ENCODE measurements around the gene CT47A1. TPM values are rescaled to one million over a fixed set of nuclear protein-coding genes. Genes with fewer than 3 reads are reported as not detected.

The CT47A1 gene
- total RNA-seq, 1 experiment from 2014 or later: not detected

DNA sequence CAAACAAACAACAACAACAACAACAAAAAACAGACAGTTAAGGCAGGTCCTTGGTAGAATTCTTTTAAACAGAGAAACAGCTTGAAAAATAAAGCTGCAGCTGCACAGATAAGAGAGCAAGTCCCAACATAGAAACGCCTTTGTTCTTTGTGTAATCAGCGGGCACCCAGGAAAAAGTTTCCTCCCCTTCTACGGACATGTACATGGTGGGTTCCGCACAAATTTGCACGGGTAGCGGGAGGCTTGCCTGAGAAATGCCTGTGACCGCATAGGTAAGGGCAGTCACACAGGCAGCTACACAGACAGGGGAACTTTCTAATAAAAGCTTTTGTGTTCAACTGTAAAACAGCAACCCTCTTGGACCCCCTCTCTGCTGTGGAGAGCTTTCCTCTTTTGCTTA is 25.7 kb upstream of the CT47A1 start:
- H3K9me2 ChIP-seq (replicated peaks; ENCODE audit: low read length): no peaks in the 10 kb centered on the region
- H3K4me3 ChIP-seq (ENCODE audit: low read length): no peak overlapping the region
- no peaks in the 10 kb centered on the region for H3K4me1 ChIP-seq (ENCODE audit: insufficient read depth, low read length)
- BruUV-seq (replicated peaks): no TSS peak
- no peak overlapping the region for H3K9ac ChIP-seq (ENCODE audit: low read length)
- ATAC-seq (no peak), DNase-seq (no peak)
- POLR2A ChIA-PET (ENCODE audit: unreplicated experiment): no interaction called here
- TF ChIP-seq EZH2phosphoT487 (IDR thresholded peaks at IDR 0.05; ENCODE audit: borderline replicate concordance, low read length) (no peak), EZH2 (IDR thresholded peaks at IDR 0.05; ENCODE audit: low read length, unreplicated experiment) (no peak)
- TF ChIP-seq, protein P1, sequence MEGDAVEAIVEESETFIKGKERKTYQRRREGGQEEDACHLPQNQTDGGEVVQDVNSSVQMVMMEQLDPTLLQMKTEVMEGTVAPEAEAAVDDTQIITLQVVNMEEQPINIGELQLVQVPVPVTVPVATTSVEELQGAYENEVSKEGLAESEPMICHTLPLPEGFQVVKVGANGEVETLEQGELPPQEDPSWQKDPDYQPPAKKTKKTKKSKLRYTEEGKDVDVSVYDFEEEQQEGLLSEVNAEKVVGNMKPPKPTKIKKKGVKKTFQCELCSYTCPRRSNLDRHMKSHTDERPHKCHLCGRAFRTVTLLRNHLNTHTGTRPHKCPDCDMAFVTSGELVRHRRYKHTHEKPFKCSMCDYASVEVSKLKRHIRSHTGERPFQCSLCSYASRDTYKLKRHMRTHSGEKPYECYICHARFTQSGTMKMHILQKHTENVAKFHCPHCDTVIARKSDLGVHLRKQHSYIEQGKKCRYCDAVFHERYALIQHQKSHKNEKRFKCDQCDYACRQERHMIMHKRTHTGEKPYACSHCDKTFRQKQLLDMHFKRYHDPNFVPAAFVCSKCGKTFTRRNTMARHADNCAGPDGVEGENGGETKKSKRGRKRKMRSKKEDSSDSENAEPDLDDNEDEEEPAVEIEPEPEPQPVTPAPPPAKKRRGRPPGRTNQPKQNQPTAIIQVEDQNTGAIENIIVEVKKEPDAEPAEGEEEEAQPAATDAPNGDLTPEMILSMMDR (conservative IDR thresholded peaks at IDR 0.05; ENCODE audit: low read depth, low read length): no peak
- H3F3A ChIP-seq (ENCODE audit: low read length, unreplicated experiment): no peaks in the 10 kb centered on the region
- no peak overlapping the region for H3K4me2 ChIP-seq (ENCODE audit: low read length)
- intact Hi-C loops (cut with micrococcal nuclease): no loop called here
- CTCF ChIA-PET: no interaction called here
- no peaks in the 10 kb centered on the region for H3K27me3 ChIP-seq (ENCODE audit: low read length)
- H3K27ac ChIP-seq (ENCODE audit: low read length): no peak overlapping the region
- H2AFZ ChIP-seq (ENCODE audit: low read length): no peak overlapping the region
- no peaks in the 10 kb centered on the region for H3K79me2 ChIP-seq (ENCODE audit: low read length)
- no peaks in the 10 kb centered on the region for H4K20me1 ChIP-seq (ENCODE audit: low read length)
- H3K36me3 ChIP-seq (ENCODE audit: low read depth, low read length): no peaks in the 10 kb centered on the region
- no peaks in the 10 kb centered on the region for H3K9me3 ChIP-seq (ENCODE audit: low read length)

DNA sequence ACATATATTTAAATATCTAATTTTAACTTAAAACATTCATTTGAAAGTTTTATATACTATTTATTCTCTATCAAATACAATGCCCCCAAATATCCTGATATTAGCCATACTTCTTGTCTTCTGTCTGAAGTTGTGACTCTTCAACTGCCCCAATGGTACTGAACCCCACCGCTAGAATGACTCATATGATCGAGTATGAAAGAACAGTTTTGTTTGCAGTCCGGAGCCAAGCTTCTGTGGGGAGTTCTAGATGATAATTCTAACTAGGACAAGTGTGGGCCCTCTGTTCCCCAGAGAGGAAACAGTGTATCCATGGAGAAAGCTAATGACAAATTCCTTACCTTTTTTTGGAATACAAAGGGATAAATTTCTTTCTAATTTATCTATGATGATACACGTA is 24.7 kb upstream of the CT47A1 start:
- Histone ChIP-seq H4K20me1 (ENCODE audit: low read length) (no peaks in the 10 kb centered on the region), H3F3A (ENCODE audit: low read length, unreplicated experiment) (no peaks in the 10 kb centered on the region), H3K27ac (ENCODE audit: low read length) (no peak overlapping the region), H3K79me2 (ENCODE audit: low read length) (no peaks in the 10 kb centered on the region), H3K36me3 (ENCODE audit: low read depth, low read length) (no peaks in the 10 kb centered on the region), H3K9me2 (replicated peaks; ENCODE audit: low read length) (no peaks in the 10 kb centered on the region), H2AFZ (ENCODE audit: low read length) (no peak overlapping the region), H3K4me2 (ENCODE audit: low read length) (no peak overlapping the region), H3K4me1 (ENCODE audit: insufficient read depth, low read length) (no peaks in the 10 kb centered on the region), H3K27me3 (ENCODE audit: low read length) (no peaks in the 10 kb centered on the region), H3K9ac (ENCODE audit: low read length) (no peak overlapping the region), H3K9me3 (ENCODE audit: low read length) (no peaks in the 10 kb centered on the region), H3K4me3 (ENCODE audit: low read length) (no peak overlapping the region)
- DNase-seq: no peak
- ATAC-seq: no peak
- intact Hi-C loops (cut with micrococcal nuclease): no loop called here
- POLR2A ChIA-PET (ENCODE audit: unreplicated experiment): no interaction called here
- TF ChIP-seq, protein P1 (conservative IDR thresholded peaks at IDR 0.05; ENCODE audit: low read depth, low read length): no peak
- TF ChIP-seq EZH2phosphoT487 (IDR thresholded peaks at IDR 0.05; ENCODE audit: borderline replicate concordance, low read length) (no peak), EZH2 (IDR thresholded peaks at IDR 0.05; ENCODE audit: low read length, unreplicated experiment) (no peak)
- CTCF ChIA-PET: no interaction called here
- no TSS peak for BruUV-seq (replicated peaks)

DNA sequence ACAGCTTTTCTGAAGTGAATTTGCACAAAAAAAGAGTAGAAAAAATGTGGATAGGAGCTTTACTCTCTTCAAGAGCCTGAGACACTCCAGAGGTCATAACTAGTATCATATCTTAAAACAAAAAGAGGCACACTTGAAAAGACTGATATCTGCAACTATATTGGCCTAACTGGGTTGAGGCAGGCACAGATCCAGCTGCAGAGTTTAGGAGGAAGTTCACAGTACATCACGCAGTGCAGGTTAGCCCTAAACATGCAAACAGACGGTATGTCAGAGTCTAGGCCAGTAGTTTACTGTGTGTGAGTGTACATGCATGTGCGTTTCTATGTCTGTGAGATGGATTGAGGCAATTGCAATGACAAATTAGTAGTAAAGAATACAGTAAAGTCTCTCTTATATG is 24.2 kb upstream of the CT47A1 start:
- Histone ChIP-seq H3K27ac (ENCODE audit: low read length) (no peak overlapping the region), H3K4me1 (ENCODE audit: insufficient read depth, low read length) (no peaks in the 10 kb centered on the region), H3F3A (ENCODE audit: low read length, unreplicated experiment) (no peaks in the 10 kb centered on the region), H4K20me1 (ENCODE audit: low read length) (no peaks in the 10 kb centered on the region), H3K79me2 (ENCODE audit: low read length) (no peaks in the 10 kb centered on the region), H3K36me3 (ENCODE audit: low read depth, low read length) (no peaks in the 10 kb centered on the region), H2AFZ (ENCODE audit: low read length) (no peak overlapping the region), H3K4me2 (ENCODE audit: low read length) (no peak overlapping the region), H3K4me3 (ENCODE audit: low read length) (no peak overlapping the region), H3K9me2 (replicated peaks; ENCODE audit: low read length) (no peaks in the 10 kb centered on the region), H3K27me3 (ENCODE audit: low read length) (no peaks in the 10 kb centered on the region), H3K9ac (ENCODE audit: low read length) (no peak overlapping the region), H3K9me3 (ENCODE audit: low read length) (no peaks in the 10 kb centered on the region)
- ChIA-PET CTCF (no interaction called here), POLR2A (ENCODE audit: unreplicated experiment) (no interaction called here)
- BruUV-seq (replicated peaks): no TSS peak
- intact Hi-C loops (cut with micrococcal nuclease): no loop called here
- no peak for DNase-seq
- no peak for ATAC-seq
- TF ChIP-seq EZH2phosphoT487 (IDR thresholded peaks at IDR 0.05; ENCODE audit: borderline replicate concordance, low read length): no peak
- TF ChIP-seq, protein P1 (conservative IDR thresholded peaks at IDR 0.05; ENCODE audit: low read depth, low read length): no peak
- TF ChIP-seq EZH2 (IDR thresholded peaks at IDR 0.05; ENCODE audit: low read length, unreplicated experiment): no peak

All from PC-3 (cell line).